Spleen (tissue), 11 donors: ENCODE results near the gene STARD7. TPM values are rescaled to one million over a fixed set of nuclear protein-coding genes. Genes with fewer than 3 reads are reported as not detected.

Experiments used
- DNase-seq: peaks from one replicate; pipeline ENCODE4 v3.0.0-alpha.2; 2020
- H3K27ac ChIP-seq, 8 donors: fragments of 200-600 bp; sonication (generic) in 7 of 8; 1 replicate in 4 of 8; 2 replicates in 4 of 8; pipeline versions ENCODE4 v1.5.0 to v1.8.0; 2016 to 2021; ENCODE audit warnings: inconsistent platforms in 4 of 8, mild to moderate bottlenecking in 4 of 8, moderate library complexity in 1 of 8
- H3K27me3 ChIP-seq, 7 donors: fragments of 200-600 bp; sonication (generic) in 6 of 7; replicated peaks in 1 of 7; 1 replicate in 4 of 7; 2 replicates in 3 of 7; pipeline versions ENCODE4 v1.5.0 to v1.8.0; 2016 to 2021; ENCODE audit warnings: inconsistent platforms in 3 of 7, mild to moderate bottlenecking in 1 of 7
- H3K36me3 ChIP-seq, 6 donors: fragments of 200-600 bp; sonication (generic) in 5 of 6; 1 replicate in 4 of 6; 2 replicates in 2 of 6; pipeline versions ENCODE4 v1.5.0 to v1.8.0; 2016 to 2021; ENCODE audit warnings: inconsistent platforms in 2 of 6
- H3K4me1 ChIP-seq, 6 donors: fragments of 200-600 bp; sonication (generic) in 5 of 6; 1 replicate in 3 of 6; 2 replicates in 3 of 6; pipeline versions ENCODE4 v1.5.0 to v1.8.0; 2016 to 2021; ENCODE audit warnings: inconsistent platforms in 3 of 6
- H3K4me3 ChIP-seq, 8 donors: fragments of 200-600 bp; sonication (generic) in 7 of 8; 1 replicate in 4 of 8; 2 replicates in 4 of 8; pipeline versions ENCODE4 v1.5.0 to v1.8.0; 2016 to 2021; ENCODE audit warnings: inconsistent platforms in 4 of 8, mild to moderate bottlenecking in 4 of 8, moderate library complexity in 2 of 8
- H3K9me3 ChIP-seq, 8 donors: fragments of 200-600 bp; sonication (generic) in 7 of 8; 1 replicate in 4 of 8; 2 replicates in 4 of 8; pipeline versions ENCODE4 v1.5.0 to v1.8.0; 2016 to 2021; ENCODE audit warnings: inconsistent platforms in 4 of 8
- CTCF ChIP-seq, 11 experiments: fragments of 200-600 bp in 7 of 11; fragments of 450-650 bp in 4 of 11; sonication (generic) in 4 of 11; IDR thresholded peaks in 8 of 11; conservative IDR thresholded peaks in 3 of 11; 1 replicate in 7 of 11; 2 replicates in 4 of 11; pipeline versions ENCODE4 v1.4.0 to v1.8.0; 2016 to 2021; ENCODE audit warnings: antibody characterized with exemption in 11 of 11, inconsistent platforms in 4 of 11, mild to moderate bottlenecking in 1 of 11
- POLR2A ChIP-seq, 3 donors: fragments of 450-650 bp; IDR thresholded peaks; one replicate each; pipeline ENCODE4 v1.5.1; 2017; ENCODE audit warnings: antibody characterized with exemption in 3 of 3, mild to moderate bottlenecking in 1 of 3
- POLR2AphosphoS5 ChIP-seq, 3 donors: sonication (generic); formaldehyde crosslinking; IDR thresholded peaks; one replicate each; pipeline ENCODE4 v1.5.1; 2017; ENCODE audit warnings: antibody characterized with exemption in 3 of 3
- WGBS, 5 donors: extraction: QIAGEN DNeasy Blood & Tissue Kit in 3 of 5; methylation state at CpG; one replicate each; pipeline versions ENCODE4 v1.1.5 to v1.1.7; 2013 to 2018; 5-methylcytosine and 5-hydroxymethylcytosine counted together
- intact Hi-C: fragments of 100-400 bp; cut with DNase I; formaldehyde crosslinking; loops from one replicate; pipeline ENCODE4 v1.15.0; 2023; ENCODE audit warnings: low total_unique reads
- polyA plus RNA-seq, 3 donors: library from polyadenylated mRNA; stranded (reverse); fragments of 200-250 nt; gene quantifications; one replicate each; pipeline ENCODE4 v1.2.1, GENCODE V29; 2013
- total RNA-seq, 7 donors: library from RNA; depleted of rRNA in 3 of 7; stranded (reverse); fragments of >200 nt in 3 of 7; fragmentation: NEBNext Ultra II Directional in 4 of 7; extraction: Animal tissue kit (Norgen Biotek cat#: 25700) in 4 of 7; gene quantifications; one replicate each; pipeline versions ENCODE4 v1.1.0 to v1.2.1, GENCODE V29; 2016 to 2021
- donor health status: healthy with polysubstance abuse.
- donor health status: DM: no; HTN: no; CAD: no; lungs with moderate emphysema.
- donor health status: DM: no; HTN: no; CAD: no.
- donor health status: Bipolar disorder and iron deficiency.
- donor health status: healthy.
- donor health status: DM: no; HTN: no; CAD: no.
- donor health status: DM: yes; HTN: yes; CAD: no.

Gene STARD7
- total and polyA plus RNA-seq, 10 donors, result 45.1 to 174 (median 108) TPM

- Histone ChIP-seq H3K27ac (peak overlapping the region in 5 of 8 donors; percentile 0 to 80 (median 75)), H3K27me3 (no peaks in the 10 kb centered on the region), H3K4me1 (peaks cover 55 to 99% (median 87%) of the 10 kb centered on the region in 6 donors), H3K36me3 (peaks cover 0 to 4% (median 0%) of the 10 kb centered on the region in 6 donors), H3K4me3 (no peak overlapping the region), H3K9me3 (no peaks in the 10 kb centered on the region)
- intact Hi-C loops, result no loop called here
- no peak for DNase-seq
- 64 to 82% (median 79%) methylated on average over 5 of the region's 5 CpGs for WGBS, 5 donors
- TF ChIP-seq POLR2AphosphoS5 (IDR thresholded peaks at IDR 0.05) (no peak), CTCF (IDR thresholded peaks at IDR 0.05 in 8 of 11, conservative IDR thresholded peaks at IDR 0.05 in 3 of 11) (no peak), POLR2A (IDR thresholded peaks at IDR 0.05) (no peak)
Measured at GRCh38 chr2:96201338-96201737, 7.3 kb downstream of the STARD7 start.

GRCh38 chr2:96198921-96199320 lies 9.7 kb downstream of the STARD7 start:
- intact Hi-C loops, result no loop called here
- TF ChIP-seq CTCF (IDR thresholded peaks at IDR 0.05 in 8 of 11, conservative IDR thresholded peaks at IDR 0.05 in 3 of 11) (no peak), POLR2AphosphoS5 (IDR thresholded peaks at IDR 0.05) (no peak), POLR2A (IDR thresholded peaks at IDR 0.05) (no peak)
- WGBS, 5 donors, result 85 to 94% (median 92%) methylated on average over 2 of the region's 2 CpGs
- no peaks in the 10 kb centered on the region for H3K9me3 ChIP-seq
- H3K27ac ChIP-seq, result peak overlapping the region in 6 of 8 donors; percentile 5 to 79 (median 50)
- H3K4me3 ChIP-seq, result no peak overlapping the region
- peaks cover 32 to 94% (median 73%) of the 10 kb centered on the region in 6 donors for H3K4me1 ChIP-seq
- H3K36me3 ChIP-seq, result peaks cover 0 to 22% (median 16%) of the 10 kb centered on the region in 6 donors
- DNase-seq, result no peak
- H3K27me3 ChIP-seq, result no peaks in the 10 kb centered on the region

- Histone ChIP-seq H3K27me3 (no peaks in the 10 kb centered on the region), H3K27ac (peak overlapping the region in 4 of 8 donors; percentile 48 to 79 (median 52)), H3K4me1 (peaks cover 20 to 88% (median 61%) of the 10 kb centered on the region in 6 donors), H3K36me3 (peaks cover 0 to 34% (median 27%) of the 10 kb centered on the region in 6 donors), H3K9me3 (no peaks in the 10 kb centered on the region), H3K4me3 (no peak overlapping the region)
- TF ChIP-seq POLR2A (IDR thresholded peaks at IDR 0.05), result no peak
- TF ChIP-seq POLR2AphosphoS5 (IDR thresholded peaks at IDR 0.05), result no peak
- no peak for TF ChIP-seq CTCF (IDR thresholded peaks at IDR 0.05 in 8 of 11, conservative IDR thresholded peaks at IDR 0.05 in 3 of 11)
- DNase-seq, result peak; percentile 42
- 89 to 97% (median 92%) methylated on average over 5 of the region's 5 CpGs for WGBS, 5 donors
- intact Hi-C loops, result no loop called here
Measured at GRCh38 chr2:96197546-96198255, 10.9 kb downstream of the STARD7 start.

GRCh38 chr2:96195410-96196066 lies 13.1 kb downstream of the STARD7 start:
- intact Hi-C loops, result no loop called here
- Histone ChIP-seq H3K9me3 (no peaks in the 10 kb centered on the region), H3K36me3 (peaks cover 5 to 56% (median 49%) of the 10 kb centered on the region in 6 donors), H3K4me3 (no peak overlapping the region), H3K4me1 (peaks cover 2 to 66% (median 39%) of the 10 kb centered on the region in 6 donors), H3K27me3 (no peaks in the 10 kb centered on the region), H3K27ac (no peak overlapping the region)
- peak; percentile 31 for DNase-seq
- 74 to 87% (median 77%) methylated on average over 10 of the region's 10 CpGs for WGBS, 5 donors
- no peak for TF ChIP-seq CTCF (IDR thresholded peaks at IDR 0.05 in 8 of 11, conservative IDR thresholded peaks at IDR 0.05 in 3 of 11)
- no peak for TF ChIP-seq POLR2A (IDR thresholded peaks at IDR 0.05)
- TF ChIP-seq POLR2AphosphoS5 (IDR thresholded peaks at IDR 0.05), result no peak
